H1 (cell line): ENCODE data around the gene FOSL1. TPM values are rescaled to one million over a fixed set of nuclear protein-coding genes. Genes with fewer than 3 reads are reported as not detected.

ENCODE experiments used
- JUND ChIP-seq: IDR thresholded peaks from 2 replicates; pipeline ENCODE4 v1.6.1; 2011; ENCODE audit warnings: mild to moderate bottlenecking, improper control_type of control experiment, low read length
- NRF1 ChIP-seq: IDR thresholded peaks from 2 replicates; pipeline ENCODE4 v1.6.1; 2011; ENCODE audit warnings: mild to moderate bottlenecking, low read depth, low read length, improper control_type of control experiment
- RAD21 ChIP-seq, 2 experiments: IDR thresholded peaks in 1 of 2; conservative IDR thresholded peaks in 1 of 2; 2 replicates each; pipeline ENCODE4 v1.6.1; 2011; ENCODE audit warnings: low read depth in 2 of 2, low read length in 2 of 2, improper control_type of control experiment in 1 of 2, inconsistent platforms in 1 of 2, mild to moderate bottlenecking in 1 of 2, moderate library complexity in 1 of 2
- SP1 ChIP-seq: IDR thresholded peaks from 2 replicates; pipeline ENCODE4 v1.6.1; 2011; ENCODE audit warnings: low read depth, low read length
- SP2 ChIP-seq: IDR thresholded peaks from 2 replicates; pipeline ENCODE4 v1.6.1; 2012; ENCODE audit warnings: mild to moderate bottlenecking, low read length, inconsistent platforms
- SRF ChIP-seq: IDR thresholded peaks from 2 replicates; pipeline ENCODE4 v1.6.1; 2011; ENCODE audit warnings: mild to moderate bottlenecking, low read depth, low read length, moderate library complexity
- polyA plus RNA-seq, 7 experiments: library from polyadenylated mRNA; depleted of rRNA in 3 of 7; stranded (reverse) in 5 of 7; unstranded in 2 of 7; fragments of >200 nt in 5 of 7; fragments of 200-250 nt in 2 of 7; gene quantifications; 1 replicate in 5 of 7; 2 replicates in 1 of 7; 4 replicates in 1 of 7; pipeline versions ENCODE4 v1.2.1 to v1.2.3, GENCODE V29; 2011 to 2013; ENCODE audit warnings: missing spikeins in 2 of 7, mixed read lengths in 2 of 7
- total RNA-seq: library from RNA; stranded (reverse); fragmentation: NEBNext Ultra II Directional; extraction: Animal tissue kit (Norgen Biotek cat#: 25700); gene quantifications from 2 replicates; pipeline ENCODE4 v1.2.1, GENCODE V29; 2021
- TF ChIP-seq, protein P1 (sequence below): fragments of 300-600 bp; sonication (generic); IDR thresholded peaks from 2 replicates; pipeline ENCODE4 v1.7.1; 2012; ENCODE audit warnings: low read length, moderate library complexity, mild to moderate bottlenecking, inconsistent platforms; ENCODE audit not compliant: insufficient replicate concordance
- TF ChIP-seq, protein P2 (sequence below): IDR thresholded peaks from 2 replicates; pipeline ENCODE4 v1.6.1; 2012; ENCODE audit warnings: inconsistent platforms

The FOSL1 gene
- total and polyA plus RNA-seq, 2 of the 8 experiments (the other 6 are each of a cell fraction or from before 2014, with no cell fraction given), result 6.3 to 7.2 TPM

DNA sequence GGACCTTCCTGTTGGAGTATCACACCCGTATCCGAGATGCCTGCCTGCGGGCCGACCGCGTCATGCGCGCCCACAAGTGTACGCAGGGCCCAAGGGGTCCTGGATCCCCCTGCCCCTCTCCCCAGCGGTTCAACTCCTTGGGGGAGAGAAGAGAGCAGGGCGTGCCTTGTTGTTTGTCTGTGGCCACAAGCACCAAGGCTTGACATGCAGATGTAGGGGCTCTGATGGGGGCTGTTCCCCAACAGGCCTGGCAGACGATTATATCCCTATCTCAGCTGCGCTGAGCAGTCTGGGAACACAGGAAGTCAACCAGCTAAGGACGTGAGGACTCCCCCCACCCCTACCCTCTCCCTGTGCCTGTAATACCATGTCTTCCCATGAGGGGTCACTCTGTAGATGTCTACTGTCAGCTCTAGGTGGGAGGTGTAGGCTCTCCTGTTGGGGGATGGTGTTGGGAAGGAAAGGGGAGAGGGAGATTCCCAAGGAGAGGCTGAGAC is 49.1 kb downstream of the FOSL1 start (continued):
- TF ChIP-seq, protein P1, sequence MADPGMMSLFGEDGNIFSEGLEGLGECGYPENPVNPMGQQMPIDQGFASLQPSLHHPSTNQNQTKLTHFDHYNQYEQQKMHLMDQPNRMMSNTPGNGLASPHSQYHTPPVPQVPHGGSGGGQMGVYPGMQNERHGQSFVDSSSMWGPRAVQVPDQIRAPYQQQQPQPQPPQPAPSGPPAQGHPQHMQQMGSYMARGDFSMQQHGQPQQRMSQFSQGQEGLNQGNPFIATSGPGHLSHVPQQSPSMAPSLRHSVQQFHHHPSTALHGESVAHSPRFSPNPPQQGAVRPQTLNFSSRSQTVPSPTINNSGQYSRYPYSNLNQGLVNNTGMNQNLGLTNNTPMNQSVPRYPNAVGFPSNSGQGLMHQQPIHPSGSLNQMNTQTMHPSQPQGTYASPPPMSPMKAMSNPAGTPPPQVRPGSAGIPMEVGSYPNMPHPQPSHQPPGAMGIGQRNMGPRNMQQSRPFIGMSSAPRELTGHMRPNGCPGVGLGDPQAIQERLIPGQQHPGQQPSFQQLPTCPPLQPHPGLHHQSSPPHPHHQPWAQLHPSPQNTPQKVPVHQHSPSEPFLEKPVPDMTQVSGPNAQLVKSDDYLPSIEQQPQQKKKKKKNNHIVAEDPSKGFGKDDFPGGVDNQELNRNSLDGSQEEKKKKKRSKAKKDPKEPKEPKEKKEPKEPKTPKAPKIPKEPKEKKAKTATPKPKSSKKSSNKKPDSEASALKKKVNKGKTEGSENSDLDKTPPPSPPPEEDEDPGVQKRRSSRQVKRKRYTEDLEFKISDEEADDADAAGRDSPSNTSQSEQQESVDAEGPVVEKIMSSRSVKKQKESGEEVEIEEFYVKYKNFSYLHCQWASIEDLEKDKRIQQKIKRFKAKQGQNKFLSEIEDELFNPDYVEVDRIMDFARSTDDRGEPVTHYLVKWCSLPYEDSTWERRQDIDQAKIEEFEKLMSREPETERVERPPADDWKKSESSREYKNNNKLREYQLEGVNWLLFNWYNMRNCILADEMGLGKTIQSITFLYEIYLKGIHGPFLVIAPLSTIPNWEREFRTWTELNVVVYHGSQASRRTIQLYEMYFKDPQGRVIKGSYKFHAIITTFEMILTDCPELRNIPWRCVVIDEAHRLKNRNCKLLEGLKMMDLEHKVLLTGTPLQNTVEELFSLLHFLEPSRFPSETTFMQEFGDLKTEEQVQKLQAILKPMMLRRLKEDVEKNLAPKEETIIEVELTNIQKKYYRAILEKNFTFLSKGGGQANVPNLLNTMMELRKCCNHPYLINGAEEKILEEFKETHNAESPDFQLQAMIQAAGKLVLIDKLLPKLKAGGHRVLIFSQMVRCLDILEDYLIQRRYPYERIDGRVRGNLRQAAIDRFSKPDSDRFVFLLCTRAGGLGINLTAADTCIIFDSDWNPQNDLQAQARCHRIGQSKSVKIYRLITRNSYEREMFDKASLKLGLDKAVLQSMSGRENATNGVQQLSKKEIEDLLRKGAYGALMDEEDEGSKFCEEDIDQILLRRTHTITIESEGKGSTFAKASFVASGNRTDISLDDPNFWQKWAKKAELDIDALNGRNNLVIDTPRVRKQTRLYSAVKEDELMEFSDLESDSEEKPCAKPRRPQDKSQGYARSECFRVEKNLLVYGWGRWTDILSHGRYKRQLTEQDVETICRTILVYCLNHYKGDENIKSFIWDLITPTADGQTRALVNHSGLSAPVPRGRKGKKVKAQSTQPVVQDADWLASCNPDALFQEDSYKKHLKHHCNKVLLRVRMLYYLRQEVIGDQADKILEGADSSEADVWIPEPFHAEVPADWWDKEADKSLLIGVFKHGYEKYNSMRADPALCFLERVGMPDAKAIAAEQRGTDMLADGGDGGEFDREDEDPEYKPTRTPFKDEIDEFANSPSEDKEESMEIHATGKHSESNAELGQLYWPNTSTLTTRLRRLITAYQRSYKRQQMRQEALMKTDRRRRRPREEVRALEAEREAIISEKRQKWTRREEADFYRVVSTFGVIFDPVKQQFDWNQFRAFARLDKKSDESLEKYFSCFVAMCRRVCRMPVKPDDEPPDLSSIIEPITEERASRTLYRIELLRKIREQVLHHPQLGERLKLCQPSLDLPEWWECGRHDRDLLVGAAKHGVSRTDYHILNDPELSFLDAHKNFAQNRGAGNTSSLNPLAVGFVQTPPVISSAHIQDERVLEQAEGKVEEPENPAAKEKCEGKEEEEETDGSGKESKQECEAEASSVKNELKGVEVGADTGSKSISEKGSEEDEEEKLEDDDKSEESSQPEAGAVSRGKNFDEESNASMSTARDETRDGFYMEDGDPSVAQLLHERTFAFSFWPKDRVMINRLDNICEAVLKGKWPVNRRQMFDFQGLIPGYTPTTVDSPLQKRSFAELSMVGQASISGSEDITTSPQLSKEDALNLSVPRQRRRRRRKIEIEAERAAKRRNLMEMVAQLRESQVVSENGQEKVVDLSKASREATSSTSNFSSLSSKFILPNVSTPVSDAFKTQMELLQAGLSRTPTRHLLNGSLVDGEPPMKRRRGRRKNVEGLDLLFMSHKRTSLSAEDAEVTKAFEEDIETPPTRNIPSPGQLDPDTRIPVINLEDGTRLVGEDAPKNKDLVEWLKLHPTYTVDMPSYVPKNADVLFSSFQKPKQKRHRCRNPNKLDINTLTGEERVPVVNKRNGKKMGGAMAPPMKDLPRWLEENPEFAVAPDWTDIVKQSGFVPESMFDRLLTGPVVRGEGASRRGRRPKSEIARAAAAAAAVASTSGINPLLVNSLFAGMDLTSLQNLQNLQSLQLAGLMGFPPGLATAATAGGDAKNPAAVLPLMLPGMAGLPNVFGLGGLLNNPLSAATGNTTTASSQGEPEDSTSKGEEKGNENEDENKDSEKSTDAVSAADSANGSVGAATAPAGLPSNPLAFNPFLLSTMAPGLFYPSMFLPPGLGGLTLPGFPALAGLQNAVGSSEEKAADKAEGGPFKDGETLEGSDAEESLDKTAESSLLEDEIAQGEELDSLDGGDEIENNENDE, result no peak
- no peak for TF ChIP-seq JUND
- peak; percentile 33; the same call in 1 of the 2 replicates for TF ChIP-seq SP1
- no peak for TF ChIP-seq SP2
- TF ChIP-seq NRF1, result no peak
- peak; percentile 32 to 48; a peak in 3 of 4 replicates for TF ChIP-seq RAD21 (IDR thresholded peaks at IDR 0.05 in 1 of 2, conservative IDR thresholded peaks at IDR 0.05 in 1 of 2; ENCODE audit: low read depth in 2 of 2, low read length in 2 of 2)
- no peak for TF ChIP-seq SRF
- TF ChIP-seq, protein P2, sequence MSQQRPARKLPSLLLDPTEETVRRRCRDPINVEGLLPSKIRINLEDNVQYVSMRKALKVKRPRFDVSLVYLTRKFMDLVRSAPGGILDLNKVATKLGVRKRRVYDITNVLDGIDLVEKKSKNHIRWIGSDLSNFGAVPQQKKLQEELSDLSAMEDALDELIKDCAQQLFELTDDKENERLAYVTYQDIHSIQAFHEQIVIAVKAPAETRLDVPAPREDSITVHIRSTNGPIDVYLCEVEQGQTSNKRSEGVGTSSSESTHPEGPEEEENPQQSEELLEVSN, result no peak
